SU-DHL-6 (cell line): ENCODE data around the gene POM121.
"Not testable (repeated sequence)": the region's sequence is repeated elsewhere in the genome, so short reads cannot be mapped to it uniquely, and the experiment has no call there.

Source experiments
- H2AFZ ChIP-seq: fragments of 200-600 bp; sonication (generic); 2 replicates; pipeline ENCODE4 v1.6.1; 2014; ENCODE audit warnings: low read depth, mild to moderate bottlenecking, moderate library complexity, mixed read lengths, antibody characterized with exemption, low read length; ENCODE audit not compliant: severe bottlenecking
- H3F3A ChIP-seq: fragments of 200-600 bp; shearing (Covaris generic); 2 replicates; pipeline ENCODE4 v1.6.0; 2016; ENCODE audit warnings: antibody characterized with exemption, mild to moderate bottlenecking; ENCODE audit not compliant: insufficient read depth
- H3K27ac ChIP-seq: fragments of 200-600 bp; sonication (generic); 2 replicates; pipeline ENCODE4 v1.5.1; 2016; ENCODE audit warnings: low read depth, mild to moderate bottlenecking, low read length, moderate library complexity, mixed read lengths
- H3K27me3 ChIP-seq: fragments of 200-600 bp; sonication (generic), shearing (Covaris generic); 2 replicates; pipeline ENCODE4 v1.6.0; 2014; ENCODE audit warnings: mild to moderate bottlenecking, low read length
- H3K36me3 ChIP-seq: fragments of 200-600 bp; sonication (generic); 2 replicates; pipeline ENCODE4 v1.6.1; 2014; ENCODE audit warnings: mild to moderate bottlenecking, low read length, mixed read lengths
- H3K4me2 ChIP-seq: fragments of 300-600, 200-600 bp; shearing (Covaris generic), sonication (generic); 2 replicates; pipeline ENCODE4 v1.6.0; 2014; ENCODE audit warnings: low read length, low read depth, mild to moderate bottlenecking; ENCODE audit not compliant: poor library complexity, severe bottlenecking
- H3K4me3 ChIP-seq: fragments of 200-600 bp; sonication (generic); 2 replicates; pipeline ENCODE4 v1.5.1; 2014; ENCODE audit warnings: antibody characterized with exemption, low read length, mild to moderate bottlenecking, mixed read lengths; ENCODE audit not compliant: insufficient read depth, poor library complexity, severe bottlenecking
- H3K79me2 ChIP-seq: fragments of 200-600 bp; sonication (generic); 2 replicates; pipeline ENCODE4 v1.6.1; 2014; ENCODE audit warnings: mild to moderate bottlenecking, low read length, moderate library complexity; ENCODE audit not compliant: insufficient read depth
- H3K9ac ChIP-seq: fragments of 200-600 bp; sonication (generic); 2 replicates; pipeline ENCODE4 v1.7.0; 2014; ENCODE audit warnings: mild to moderate bottlenecking, low read length
- H3K9me2 ChIP-seq: fragments of 200-600 bp; sonication (generic); replicated peaks from 2 replicates; pipeline ENCODE4 v1.6.1; 2014; ENCODE audit warnings: low read length; ENCODE audit not compliant: insufficient read depth
- H3K9me3 ChIP-seq: fragments of 200-600 bp; sonication (generic); 2 replicates; pipeline ENCODE4 v1.6.1; 2014; ENCODE audit warnings: low read length, mixed read lengths; ENCODE audit not compliant: insufficient read depth
- H4K20me1 ChIP-seq: fragments of 200-600 bp; sonication (generic); 2 replicates; pipeline ENCODE4 v1.6.1; 2014; ENCODE audit warnings: low read depth, mild to moderate bottlenecking, antibody characterized with exemption, low read length, moderate library complexity, mixed read lengths

POM121 gene

DNA sequence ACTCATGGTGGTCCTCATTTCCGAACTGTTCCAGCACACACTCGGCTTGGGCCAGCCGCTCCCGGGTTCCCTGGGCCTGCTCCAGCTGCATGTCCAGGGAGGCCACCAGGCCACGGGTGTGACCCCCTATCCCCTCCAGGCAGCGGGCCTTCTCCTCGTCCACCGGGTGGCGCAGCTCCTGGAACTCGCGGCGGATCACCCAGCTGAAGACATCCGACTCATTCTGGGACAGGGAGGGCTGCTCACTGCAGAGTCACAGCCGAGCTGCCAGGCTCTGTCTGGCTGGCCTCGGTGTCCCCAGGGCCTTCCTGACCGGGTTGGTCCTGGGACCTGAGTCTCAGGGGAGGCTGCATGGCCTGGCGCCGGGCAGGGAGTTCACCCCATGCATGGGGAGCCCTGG, 35.1 kb downstream of the POM121 start:
- not testable (repeated sequence) for H3F3A ChIP-seq, H2AFZ ChIP-seq, H3K4me3 ChIP-seq, H4K20me1 ChIP-seq, H3K79me2 ChIP-seq, H3K4me2 ChIP-seq, H3K27me3 ChIP-seq, H3K36me3 ChIP-seq, H3K9me3 ChIP-seq, H3K27ac ChIP-seq, H3K9ac ChIP-seq, H3K9me2 ChIP-seq

DNA sequence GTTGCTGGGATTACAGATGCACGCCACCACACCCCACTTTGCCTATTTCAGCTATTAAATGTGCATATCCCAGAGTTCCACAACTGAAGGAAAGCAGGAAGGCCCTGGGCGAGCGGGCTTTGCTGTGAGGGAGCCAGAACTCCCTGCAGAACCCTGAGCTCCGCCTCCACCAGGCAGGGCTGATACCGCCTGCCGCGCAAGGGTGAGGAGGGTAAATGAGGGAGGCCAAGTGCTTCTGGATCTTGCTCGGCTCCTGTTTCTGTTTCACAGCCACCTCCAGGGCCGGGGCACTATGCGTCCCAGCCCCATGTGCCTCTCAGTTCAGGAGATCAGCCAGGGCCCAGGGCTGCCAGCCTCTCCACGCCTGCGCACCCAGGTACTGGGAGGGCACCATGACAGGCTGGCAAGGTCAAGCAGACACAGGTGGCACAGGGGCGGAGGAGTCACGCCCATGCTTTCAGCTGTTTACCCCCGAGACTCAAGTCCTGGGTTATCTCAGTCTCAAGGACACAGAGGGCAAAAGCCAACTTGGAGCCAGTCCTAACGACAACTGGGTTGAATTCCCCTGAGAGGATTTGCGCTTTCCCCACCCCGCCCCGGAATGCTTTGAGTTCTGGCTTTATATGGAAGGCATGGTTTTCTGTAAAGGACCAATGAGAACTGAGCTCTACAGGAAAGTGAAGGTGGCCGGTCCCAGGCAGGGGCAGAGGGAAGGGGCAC, 35.9 kb downstream of the POM121 start:
- H3K9ac ChIP-seq, H3K4me3 ChIP-seq, H3K79me2 ChIP-seq, H4K20me1 ChIP-seq, H3K9me2 ChIP-seq, H3K9me3 ChIP-seq, H3K4me2 ChIP-seq, H2AFZ ChIP-seq, H3K36me3 ChIP-seq, H3K27ac ChIP-seq, H3F3A ChIP-seq, H3K27me3 ChIP-seq: not testable (repeated sequence)

DNA sequence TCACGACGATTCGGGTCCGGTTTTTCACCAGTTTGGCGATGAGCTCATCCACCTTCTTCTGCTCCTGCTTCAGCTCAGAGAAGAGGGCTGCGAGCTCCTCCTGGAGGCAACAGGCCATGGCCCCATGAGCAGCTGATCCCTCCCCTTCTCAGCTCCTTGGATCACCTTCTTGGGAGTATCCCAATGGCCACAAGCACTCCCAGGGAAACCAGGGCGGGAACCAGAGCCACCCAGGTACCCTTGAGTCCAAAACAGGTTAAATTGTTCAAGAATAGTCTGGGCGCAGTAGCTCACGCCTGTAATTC, 36.4 kb downstream of the POM121 start:
- H3K27me3 ChIP-seq, H4K20me1 ChIP-seq, H3K9me2 ChIP-seq, H3K36me3 ChIP-seq, H3F3A ChIP-seq, H3K27ac ChIP-seq, H3K9me3 ChIP-seq, H3K9ac ChIP-seq, H3K4me3 ChIP-seq, H3K4me2 ChIP-seq, H3K79me2 ChIP-seq, H2AFZ ChIP-seq: not testable (repeated sequence)

DNA sequence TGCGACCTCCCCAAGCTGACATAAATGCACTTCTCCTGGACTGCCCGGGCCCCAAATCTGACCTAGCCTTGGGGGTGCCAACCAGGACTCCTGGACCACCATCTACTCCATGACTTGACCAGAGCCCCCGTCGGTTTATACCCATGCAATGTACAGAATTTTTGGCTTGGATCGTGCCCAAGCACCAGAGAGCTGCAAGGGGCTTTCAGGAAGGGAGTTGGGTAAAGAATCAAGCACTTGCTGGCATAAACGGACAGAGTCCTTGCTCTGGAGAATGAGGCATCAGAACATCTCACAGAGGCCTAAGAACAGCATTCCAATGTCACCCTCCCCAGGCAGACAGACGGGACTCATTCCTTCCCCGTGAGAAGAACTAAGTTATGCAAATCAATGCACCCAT, 38.2 kb downstream of the POM121 start:
- H3K9ac ChIP-seq, H3F3A ChIP-seq, H3K4me3 ChIP-seq, H3K79me2 ChIP-seq, H4K20me1 ChIP-seq, H3K27ac ChIP-seq, H2AFZ ChIP-seq, H3K9me3 ChIP-seq, H3K4me2 ChIP-seq, H3K36me3 ChIP-seq, H3K27me3 ChIP-seq, H3K9me2 ChIP-seq: not testable (repeated sequence)

DNA sequence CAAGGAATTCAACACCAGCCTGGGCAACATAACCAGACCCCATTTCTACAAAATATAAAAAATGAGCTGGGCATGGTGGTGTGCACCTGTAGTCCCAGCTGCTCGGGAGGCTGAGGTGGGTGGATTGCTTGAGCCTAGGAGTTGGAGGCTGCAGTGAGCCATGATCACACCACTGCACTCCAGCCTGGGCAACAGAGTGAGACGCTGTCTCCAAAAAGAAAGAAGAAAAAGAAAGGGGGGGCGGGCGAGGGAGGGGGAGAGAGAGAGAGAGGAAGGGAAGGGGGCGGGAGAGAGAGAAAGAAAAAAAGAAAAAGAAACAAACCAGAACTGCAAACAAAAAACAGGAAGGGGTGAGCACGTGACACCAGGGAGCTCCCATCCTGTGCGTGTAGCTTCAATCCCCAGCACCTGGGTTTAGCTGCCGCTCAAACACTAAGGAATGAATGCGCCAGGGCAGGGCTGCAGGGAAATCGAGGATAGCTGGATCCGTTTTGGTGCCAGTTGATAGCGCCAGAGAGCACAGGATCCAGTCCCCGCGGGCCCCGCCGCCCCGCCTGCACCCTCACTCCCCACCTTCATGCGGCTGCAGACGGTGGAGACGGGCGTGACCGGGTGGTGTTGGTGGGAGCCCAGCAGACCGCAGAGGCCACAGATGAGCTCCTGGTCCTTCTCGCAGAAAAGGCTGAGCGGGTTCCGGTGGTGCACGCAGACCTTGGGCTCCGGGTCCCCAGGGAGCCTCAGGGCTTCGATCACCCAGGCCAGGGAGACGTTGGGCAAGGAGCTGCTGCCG, 40.5 kb downstream of the POM121 start:
- H3F3A ChIP-seq, H3K36me3 ChIP-seq, H3K27ac ChIP-seq, H3K9me3 ChIP-seq, H4K20me1 ChIP-seq, H3K79me2 ChIP-seq, H2AFZ ChIP-seq, H3K4me2 ChIP-seq, H3K4me3 ChIP-seq, H3K9me2 ChIP-seq, H3K27me3 ChIP-seq, H3K9ac ChIP-seq: not testable (repeated sequence)

DNA sequence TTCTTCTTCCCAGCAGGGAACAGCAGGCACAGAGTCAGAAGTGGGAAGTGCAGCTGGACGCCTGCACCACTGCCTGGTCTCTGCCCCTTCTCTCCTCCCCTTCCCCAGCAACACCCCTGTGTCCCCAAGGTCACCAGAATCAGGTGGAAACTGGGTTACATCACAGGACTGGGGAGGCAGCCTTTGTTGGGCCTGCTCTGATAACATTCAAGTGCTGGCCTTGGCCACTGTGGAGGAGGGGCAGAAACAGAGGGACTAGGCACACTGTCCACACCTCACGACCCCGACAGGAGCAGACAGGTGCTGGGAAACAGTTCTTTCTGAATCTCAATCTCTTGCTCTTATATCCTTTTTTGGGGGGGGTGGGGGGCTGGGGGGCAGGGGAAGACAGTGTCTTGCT, 42.0 kb downstream of the POM121 start:
- H3K4me3 ChIP-seq, H2AFZ ChIP-seq, H3K36me3 ChIP-seq, H3K9ac ChIP-seq, H3K9me3 ChIP-seq, H3K79me2 ChIP-seq, H3K27ac ChIP-seq, H3K27me3 ChIP-seq, H3F3A ChIP-seq, H4K20me1 ChIP-seq, H3K9me2 ChIP-seq, H3K4me2 ChIP-seq: not testable (repeated sequence)

DNA sequence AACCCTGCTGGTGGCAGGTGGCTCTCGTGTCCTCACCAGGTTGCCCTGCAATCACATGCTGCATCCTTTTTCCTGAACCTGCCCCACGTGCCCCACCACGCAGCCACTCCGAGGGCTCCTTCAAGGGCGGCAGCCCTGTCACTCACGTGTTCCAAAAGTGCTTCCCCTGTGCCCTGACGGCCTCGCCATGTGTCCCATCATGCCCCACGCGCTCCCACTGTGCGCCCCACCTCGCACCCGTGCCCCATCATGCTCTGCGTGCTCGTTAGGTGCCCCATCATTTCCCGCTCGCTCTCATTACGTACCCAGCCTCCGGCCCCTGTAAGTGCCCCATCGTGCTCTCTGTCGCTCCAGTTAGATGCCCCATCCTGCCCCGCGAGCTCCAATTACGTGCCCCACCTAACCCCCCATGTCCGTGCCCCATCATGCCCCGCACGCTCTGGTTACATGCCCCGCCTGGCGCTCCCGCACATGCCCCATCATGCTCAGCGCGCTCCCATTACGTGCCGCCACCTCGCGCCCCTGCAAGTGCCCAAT, 44.2 kb downstream of the POM121 start, which contains the start of gene TRIM74:
Gene TRIM74, minus strand, starts transcription at position 487 of the 537 bp plus-strand sequence. CDS start 3,309 bp downstream, outside the sequence.
- not testable (repeated sequence) for H3K9ac ChIP-seq, H2AFZ ChIP-seq

DNA sequence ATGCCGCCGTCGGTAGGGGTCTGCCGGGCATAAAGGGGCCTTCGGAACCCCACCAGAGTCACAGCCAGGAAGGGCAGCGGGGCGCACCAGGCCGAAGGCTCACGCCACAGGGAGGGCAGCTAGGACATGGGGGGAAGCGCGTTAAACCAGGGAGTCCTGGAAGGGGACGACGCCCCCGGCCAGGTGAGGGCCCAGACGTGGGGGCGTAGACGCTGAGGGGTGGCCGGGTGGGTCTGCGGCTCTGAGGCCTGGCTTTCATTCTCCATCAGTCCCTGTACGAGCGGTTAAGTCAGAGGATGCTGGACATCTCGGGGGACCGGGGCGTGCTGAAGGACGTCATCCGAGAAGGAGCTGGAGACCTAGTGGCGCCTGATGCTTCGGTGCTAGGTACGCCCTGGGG, 44.8 kb downstream of the POM121 start:
- H2AFZ ChIP-seq, H3K27me3 ChIP-seq, H3K4me2 ChIP-seq, H3K27ac ChIP-seq, H4K20me1 ChIP-seq, H3K4me3 ChIP-seq, H3F3A ChIP-seq, H3K9me2 ChIP-seq, H3K79me2 ChIP-seq, H3K9me3 ChIP-seq, H3K9ac ChIP-seq, H3K36me3 ChIP-seq: not testable (repeated sequence)

More for the DNA sequence above, 44.2 kb downstream of the POM121 start, which contains the start of gene TRIM74:
- not testable (repeated sequence) for H3F3A ChIP-seq, H3K27ac ChIP-seq, H3K27me3 ChIP-seq, H3K4me2 ChIP-seq, H3K4me3 ChIP-seq, H4K20me1 ChIP-seq, H3K9me2 ChIP-seq, H3K9me3 ChIP-seq, H3K36me3 ChIP-seq, H3K79me2 ChIP-seq
